H1 (cell line): Measurements from ENCODE around the gene GDF15. TPM values are rescaled to one million over a fixed set of nuclear protein-coding genes. Genes with fewer than 3 reads are reported as not detected.

Source experiments
- ASH2L ChIP-seq: fragments of 200-600, 300-600 bp; sonication (generic); IDR thresholded peaks from one replicate; pipeline ENCODE4 v1.7.1; 2017; ENCODE audit warnings: low read length
- ATF3 ChIP-seq: IDR thresholded peaks from 2 replicates; pipeline ENCODE4 v1.6.1; 2011; ENCODE audit warnings: low read depth, mild to moderate bottlenecking, low read length; ENCODE audit not compliant: insufficient read depth
- BCL11A ChIP-seq, 2 experiments: IDR thresholded peaks; one replicate each; pipeline ENCODE4 v1.6.1; 2011; ENCODE audit warnings: low read depth in 2 of 2, low read length in 2 of 2, mild to moderate bottlenecking in 2 of 2
- BRCA1 ChIP-seq: IDR thresholded peaks from 2 replicates; pipeline ENCODE4 v1.6.1; 2012; ENCODE audit warnings: low read depth, low read length, improper control_type of control experiment
- CBX8 ChIP-seq: fragments of 300-800, 300-1000 bp; sonication (generic); IDR thresholded peaks from 2 replicates; pipeline ENCODE4 v1.7.1; 2016; ENCODE audit warnings: low read depth, low read length, borderline replicate concordance
- CHD2 ChIP-seq: IDR thresholded peaks from 2 replicates; pipeline ENCODE4 v1.6.1; 2012; ENCODE audit warnings: low read length, improper control_type of control experiment
- E2F6 ChIP-seq: IDR thresholded peaks from 2 replicates; pipeline ENCODE4 v1.6.1; 2012; ENCODE audit warnings: inconsistent platforms
- EP300 ChIP-seq, 2 experiments: IDR thresholded peaks; 1 replicate in 1 of 2; 2 replicates in 1 of 2; pipeline ENCODE4 v1.6.1; 2011 to 2012; ENCODE audit warnings: low read depth in 2 of 2, low read length in 2 of 2, mild to moderate bottlenecking in 2 of 2, borderline replicate concordance in 1 of 2, inconsistent platforms in 1 of 2, moderate library complexity in 1 of 2
- GABPA ChIP-seq: IDR thresholded peaks from 2 replicates; pipeline ENCODE4 v1.6.1; 2011; ENCODE audit warnings: mild to moderate bottlenecking, low read length, moderate library complexity, borderline replicate concordance; ENCODE audit not compliant: insufficient read depth
- JUN ChIP-seq: IDR thresholded peaks from 2 replicates; pipeline ENCODE4 v1.6.1; 2011; ENCODE audit warnings: low read depth, mild to moderate bottlenecking, improper control_type of control experiment, low read length
- POLR2AphosphoS5 ChIP-seq: IDR thresholded peaks from 2 replicates; pipeline ENCODE4 v1.6.1; 2011; ENCODE audit warnings: low read depth, low read length
- RBBP5 ChIP-seq: IDR thresholded peaks from 2 replicates; pipeline ENCODE4 v1.7.1; 2012; ENCODE audit warnings: low read depth, mild to moderate bottlenecking, inconsistent platforms, low read length, moderate library complexity, borderline replicate concordance
- SIN3A ChIP-seq, 2 experiments: IDR thresholded peaks in 1 of 2; conservative IDR thresholded peaks in 1 of 2; 2 replicates each; pipeline ENCODE4 v1.6.1; 2011 to 2012; ENCODE audit warnings: low read length in 2 of 2, improper control_type of control experiment in 1 of 2, low read depth in 1 of 2, mild to moderate bottlenecking in 1 of 2
- SIRT6 ChIP-seq: IDR thresholded peaks from one replicate; pipeline ENCODE4 v1.7.1; 2012; ENCODE audit warnings: low read length, inconsistent platforms
- SP1 ChIP-seq: IDR thresholded peaks from 2 replicates; pipeline ENCODE4 v1.6.1; 2011; ENCODE audit warnings: low read depth, low read length
- SP2 ChIP-seq: IDR thresholded peaks from 2 replicates; pipeline ENCODE4 v1.6.1; 2012; ENCODE audit warnings: mild to moderate bottlenecking, low read length, inconsistent platforms
- SRF ChIP-seq: IDR thresholded peaks from 2 replicates; pipeline ENCODE4 v1.6.1; 2011; ENCODE audit warnings: mild to moderate bottlenecking, low read depth, low read length, moderate library complexity
- USF2 ChIP-seq: IDR thresholded peaks from 2 replicates; pipeline ENCODE4 v1.6.1; 2011; ENCODE audit warnings: low read length, improper control_type of control experiment
- ZNF274 ChIP-seq: IDR thresholded peaks from 2 replicates; pipeline ENCODE4 v1.7.0; 2012; ENCODE audit warnings: low read length, borderline replicate concordance; ENCODE audit errors: extremely low read depth
- polyA plus RNA-seq, 7 experiments: library from polyadenylated mRNA; depleted of rRNA in 3 of 7; stranded (reverse) in 5 of 7; unstranded in 2 of 7; fragments of >200 nt in 5 of 7; fragments of 200-250 nt in 2 of 7; gene quantifications; 1 replicate in 5 of 7; 2 replicates in 1 of 7; 4 replicates in 1 of 7; pipeline versions ENCODE4 v1.2.1 to v1.2.3, GENCODE V29; 2011 to 2013; ENCODE audit warnings: missing spikeins in 2 of 7, mixed read lengths in 2 of 7
- total RNA-seq: library from RNA; stranded (reverse); fragmentation: NEBNext Ultra II Directional; extraction: Animal tissue kit (Norgen Biotek cat#: 25700); gene quantifications from 2 replicates; pipeline ENCODE4 v1.2.1, GENCODE V29; 2021

GDF15 gene
- total and polyA plus RNA-seq, 2 of the 8 experiments (the other 6 are each of a cell fraction or from before 2014, with no cell fraction given): 4.1 to 8.5 TPM

- TF ChIP-seq E2F6 (peak; percentile 91), SIN3A (conservative IDR thresholded peaks at IDR 0.05 in 1 of 2, IDR thresholded peaks at IDR 0.05 in 1 of 2; ENCODE audit: low read depth in 1 of 2, low read length in 2 of 2) (peak in 1 of 2 experiments; percentile 62; a peak in 1 of 4 replicates), GABPA (no peak), USF2 (peak; percentile 93), SRF (no peak), SIRT6 (no peak), EP300 (IDR thresholded peaks at IDR 0.05; ENCODE audit: borderline replicate concordance in 1 of 2, low read depth in 2 of 2, low read length in 2 of 2) (peak in 1 of 2 experiments; percentile 83; a peak in 2 of 3 replicates), BRCA1 (no peak), POLR2AphosphoS5 (peak; percentile 26; the same call in 1 of the 2 replicates), JUN (peak; percentile 67; the same call in 1 of the 2 replicates), SP2 (no peak), RBBP5 (no peak), ZNF274 (no peak), CBX8 (no peak), ASH2L (peak; percentile 34), SP1 (no peak), BCL11A (IDR thresholded peaks at IDR 0.05; ENCODE audit: low read depth in 2 of 2, low read length in 2 of 2) (no peak), ATF3 (peak; percentile 80), CHD2 (no peak)
Observed at GRCh38 chr19:18373892-18374629, 11.9 kb upstream of the GDF15 start (continued).
